Activated gamma-delta T cell (primary cell): ENCODE data around the gene CAMK1D.
"Not testable (repeated sequence)": the region's sequence is repeated elsewhere in the genome, so short reads cannot be mapped to it uniquely, and the experiment has no call there.

Experiments used
- DNase-seq: peaks from one replicate; lab custom pipeline; 2025; lab: John Stamatoyannopoulos, UW

The CAMK1D gene

GRCh38 chr10:12721334-12721733 is 372.0 kb downstream of the CAMK1D start:
- no peak for DNase-seq

GRCh38 chr10:12723220-12723619 is 373.9 kb downstream of the CAMK1D start:
- no peak for DNase-seq

GRCh38 chr10:12724807-12725579 is 375.6 kb downstream of the CAMK1D start:
- DNase-seq: no peak

GRCh38 chr10:12725580-12725888 is 376.2 kb downstream of the CAMK1D start:
- DNase-seq: not testable (repeated sequence)

GRCh38 chr10:12726971-12727831 is 377.9 kb downstream of the CAMK1D start:
- no peak for DNase-seq

GRCh38 chr10:12727832-12728215 is 378.5 kb downstream of the CAMK1D start:
- no peak for DNase-seq

GRCh38 chr10:12728494-12728893 is 379.1 kb downstream of the CAMK1D start:
- DNase-seq: no peak

GRCh38 chr10:12729885-12730284 is 380.5 kb downstream of the CAMK1D start:
- no peak for DNase-seq

GRCh38 chr10:12730809-12731519 is 381.6 kb downstream of the CAMK1D start:
- DNase-seq: no peak

- no peak for DNase-seq
These were observed 383.9 kb downstream of the CAMK1D start for GRCh38 chr10:12733271-12733670.

- DNase-seq: no peak
These were observed 386.6 kb downstream of the CAMK1D start for GRCh38 chr10:12735843-12736462.

GRCh38 chr10:12740813-12741212 is 391.5 kb downstream of the CAMK1D start:
- no peak for DNase-seq

- no peak for DNase-seq
These were observed 392.0 kb downstream of the CAMK1D start for GRCh38 chr10:12741360-12741804.

GRCh38 chr10:12742771-12743170 is 393.4 kb downstream of the CAMK1D start:
- DNase-seq: no peak

GRCh38 chr10:12743466-12743865 is 394.1 kb downstream of the CAMK1D start:
- not testable (repeated sequence) for DNase-seq

- DNase-seq: no peak
These were observed 394.6 kb downstream of the CAMK1D start for GRCh38 chr10:12743941-12744340.

GRCh38 chr10:12748186-12748585 is 398.8 kb downstream of the CAMK1D start:
- no peak for DNase-seq

- DNase-seq: no peak
These were observed 400.6 kb downstream of the CAMK1D start for GRCh38 chr10:12749760-12750478.

- DNase-seq: no peak
These were observed 401.3 kb downstream of the CAMK1D start for GRCh38 chr10:12750526-12751201.

- no peak for DNase-seq
These were observed 405.7 kb downstream of the CAMK1D start for GRCh38 chr10:12755075-12755474.

GRCh38 chr10:12757351-12757750 is 408.0 kb downstream of the CAMK1D start:
- DNase-seq: no peak
